HEK293T (cell line): Measurements from ENCODE around the gene MPND.

Experiments
- ARNT ChIP-seq: fragments of 450-650 bp; IDR thresholded peaks from 2 replicates; pipeline ENCODE4 v1.6.1; 2017; ENCODE audit warnings: mild to moderate bottlenecking
- BHLHE40 ChIP-seq: fragments of 450-650 bp; IDR thresholded peaks from 2 replicates; pipeline ENCODE4 v1.6.1; 2016; ENCODE audit warnings: mild to moderate bottlenecking, moderate library complexity, borderline replicate concordance
- CTBP1 ChIP-seq: fragments of 450-650 bp; IDR thresholded peaks from 2 replicates; pipeline ENCODE4 v1.6.1; 2016; ENCODE audit warnings: borderline replicate concordance
- ELF4 ChIP-seq: fragments of 450-650 bp; IDR thresholded peaks from 2 replicates; pipeline ENCODE4 v1.6.1; 2017; ENCODE audit warnings: antibody characterized with exemption
- FOXK2 ChIP-seq: fragments of 450-650 bp; IDR thresholded peaks from 2 replicates; pipeline ENCODE4 v1.6.1; 2016; ENCODE audit warnings: mild to moderate bottlenecking
- FOXM1 ChIP-seq: fragments of 450-650 bp; IDR thresholded peaks from 2 replicates; pipeline ENCODE4 v1.6.1; 2017; ENCODE audit warnings: mild to moderate bottlenecking, borderline replicate concordance
- HDGF ChIP-seq: fragments of 450-650 bp; IDR thresholded peaks from 2 replicates; pipeline ENCODE4 v1.6.1; 2017; ENCODE audit warnings: antibody characterized with exemption, borderline replicate concordance
- LEF1 ChIP-seq: fragments of 450-650 bp; IDR thresholded peaks from 2 replicates; pipeline ENCODE4 v1.6.1; 2017; ENCODE audit warnings: mild to moderate bottlenecking, borderline replicate concordance
- NFRKB ChIP-seq: fragments of 450-650 bp; IDR thresholded peaks from 2 replicates; pipeline ENCODE4 v1.6.1; 2016; ENCODE audit warnings: mild to moderate bottlenecking, moderate library complexity
- SP1 ChIP-seq: fragments of 450-650 bp; IDR thresholded peaks from 2 replicates; pipeline ENCODE4 v1.6.1; 2017
- SUZ12 ChIP-seq: fragments of 450-650 bp; IDR thresholded peaks from 2 replicates; pipeline ENCODE4 v1.6.1; 2016; ENCODE audit warnings: mild to moderate bottlenecking
- ZNF384 ChIP-seq: fragments of 450-650 bp; IDR thresholded peaks from 2 replicates; pipeline ENCODE4 v1.6.1; 2016

DNA sequence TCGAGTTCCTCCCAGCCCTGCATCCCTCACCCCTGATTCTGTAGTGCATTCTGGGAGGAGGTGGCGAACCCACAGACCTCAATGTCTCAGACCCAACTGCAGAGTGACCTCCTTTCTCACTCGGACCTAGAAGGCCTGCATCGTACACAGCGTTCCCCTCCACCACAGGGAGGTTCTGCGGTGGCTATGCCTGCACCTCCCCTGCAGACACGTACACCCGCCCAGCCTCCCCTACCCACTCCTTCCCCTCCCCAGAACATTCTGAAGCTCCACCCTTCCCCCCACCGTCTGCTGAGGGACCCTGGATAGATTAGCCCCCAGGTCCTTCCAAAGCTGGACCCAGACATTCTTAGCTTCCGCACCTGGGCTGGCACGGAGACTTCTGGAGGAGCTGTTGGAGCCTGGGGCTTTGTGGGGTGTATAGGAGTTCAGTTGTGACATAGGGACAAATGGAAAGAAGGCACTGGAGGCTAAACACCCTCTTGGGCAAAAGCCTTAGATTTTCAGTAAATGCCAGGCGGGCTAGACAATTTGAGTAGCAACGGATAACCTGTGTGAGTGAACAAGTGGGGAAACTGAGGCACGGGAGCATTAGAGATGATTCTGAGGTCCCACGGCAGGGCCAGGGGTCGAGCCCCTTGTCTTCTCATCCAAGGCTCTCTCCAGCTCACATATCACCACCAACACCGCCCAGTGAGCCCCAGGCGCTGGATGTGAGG lies 39.4 kb upstream of the MPND start:
- TF ChIP-seq SP1 (no peak), ELF4 (no peak), HDGF (no peak), SUZ12 (no peak), LEF1 (no peak), BHLHE40 (no peak), NFRKB (no peak), FOXM1 (no peak), FOXK2 (no peak), ARNT (no peak), CTBP1 (no peak), ZNF384 (no peak)
